Left ventricle myocardium superior (tissue), 1 donor: ENCODE measurements around the gene DPY19L1. TPM values are rescaled to one million over a fixed set of nuclear protein-coding genes. Genes with fewer than 3 reads are reported as not detected.
"Not testable (repeated sequence)": the region's sequence is repeated elsewhere in the genome, so short reads cannot be mapped to it uniquely, and the experiment has no call there.

Experiments
- ATAC-seq: fragments of 200-7000 bp; cut with Tn5 transposase; one replicate; pipeline ENCODE4 v1.9.1; 2020; ENCODE audit warnings: mild to moderate bottlenecking, moderate library complexity
- DNase-seq: peaks from one replicate; pipeline ENCODE4 v3.0.0-alpha.2; 2020
- intact Hi-C: fragments of 100-400 bp; cut with micrococcal nuclease; formaldehyde crosslinking; loops from one replicate; pipeline ENCODE4 v1.11.0; 2022
- microRNA-seq: library from miRNA; unstranded; fragments of <30 nt; microRNA quantifications from one replicate; pipeline ENCODE4 v1.2.0, GENCODE V29; 2020; ENCODE audit warnings: borderline number of aligned reads
- total RNA-seq: library from RNA; stranded (reverse); fragmentation: NEBNext Ultra II Directional; extraction: Animal tissue kit (Norgen Biotek cat#: 25700); gene quantifications from one replicate; pipeline ENCODE4 v1.2.1, GENCODE V29; 2021
- donor health status: DM: no; HTN: yes; CAD: no; lungs with severe emphysema.

The DPY19L1 gene
- total RNA-seq, 1 donor from 2014 or later = 25.0 TPM

GRCh38 chr7:34889951-34890350, 147.3 kb downstream of the DPY19L1 start:
- intact Hi-C loops = no loop called here
- ATAC-seq (no peak), DNase-seq (no peak)

GRCh38 chr7:34886856-34887255, 150.4 kb downstream of the DPY19L1 start:
- intact Hi-C loops = no loop called here
- ATAC-seq = no peak
- no peak for DNase-seq

DNA sequence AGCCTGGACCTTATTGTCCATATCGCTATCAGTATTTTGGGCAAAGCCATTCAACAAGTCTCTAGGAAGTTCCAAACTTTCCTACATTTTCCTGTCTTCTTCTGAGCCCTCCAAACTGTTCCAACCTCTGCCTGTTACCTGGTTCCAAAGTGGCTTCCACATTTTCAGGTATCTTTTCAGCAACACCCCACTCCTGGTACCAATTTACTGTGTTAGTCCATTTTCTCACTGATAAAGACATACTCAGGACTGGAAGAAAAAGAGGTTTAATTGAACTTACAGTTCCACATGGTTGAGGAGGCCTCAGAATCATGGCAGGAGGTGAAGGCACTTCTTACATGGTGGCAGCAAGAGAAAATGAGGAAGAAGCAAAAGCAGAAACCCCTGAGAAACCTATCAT, 153.4 kb downstream of the DPY19L1 start:
- DNase-seq, intact Hi-C loops, ATAC-seq: not testable (repeated sequence)

- ATAC-seq = no peak
- intact Hi-C loops = no loop called here
- no peak for DNase-seq
These were observed 157.4 kb downstream of the DPY19L1 start for GRCh38 chr7:34879871-34880270.

DNA sequence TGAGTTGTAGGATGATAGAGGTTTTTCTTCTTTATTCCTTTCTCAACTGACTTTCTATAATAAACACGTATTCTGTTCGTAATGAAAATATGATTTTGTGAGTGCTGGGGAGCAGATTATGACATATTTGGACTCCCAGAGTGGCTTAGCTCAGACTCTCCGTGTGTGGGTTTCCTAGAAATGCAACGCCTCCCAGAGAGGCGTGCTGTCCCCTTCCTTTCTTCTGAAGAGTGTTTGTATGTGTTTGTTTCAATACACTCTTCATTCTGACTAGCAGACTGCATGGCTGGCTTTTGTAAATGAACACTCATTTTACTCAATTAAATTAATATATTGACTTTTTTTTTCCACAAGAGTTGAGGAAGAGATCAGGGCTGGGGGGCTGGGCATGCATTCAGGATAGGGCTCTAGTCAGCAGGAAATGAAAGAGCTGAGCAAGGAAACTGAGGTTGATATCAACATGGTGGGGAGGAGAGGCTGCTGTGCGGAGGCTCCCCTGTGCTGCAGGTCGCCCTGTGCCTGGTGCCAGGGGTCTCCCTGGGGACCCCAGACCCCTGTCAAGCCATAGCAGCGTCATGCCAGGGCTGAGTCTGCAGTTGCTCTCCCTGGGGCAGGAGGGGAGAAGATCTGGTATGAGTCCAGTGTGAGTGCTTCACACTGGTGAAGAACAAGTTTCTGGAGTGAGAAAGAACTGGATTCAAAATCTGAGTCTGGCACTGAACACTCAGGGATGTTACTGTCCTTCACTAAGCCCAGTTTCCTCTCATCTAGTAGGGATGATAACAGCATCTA, 158.1 kb downstream of the DPY19L1 start:
- DNase-seq, intact Hi-C loops, ATAC-seq: not testable (repeated sequence)

Small RNA genes lying within 50 kb of the gene (microRNA-seq; reads per million reads assigned to microRNA genes)
- gene MIR548N = 2.9 reads per million

Other genes starting within 250 kb of the DPY19L1 start
- 193 TPM for gene TBX20, start 216.6 kb upstream of the DPY19L1 start, total RNA-seq